Endothelial cell of hepatic sinusoid (primary cell): ENCODE measurements around the gene RPTOR.

ENCODE experiments used
- in situ Hi-C: cut with HindIII; loops from 2 replicates; pipeline ENCODE4 v1.10.0; 2017; ENCODE audit warnings: low sequenced_read_pairs

Gene RPTOR

GRCh38 chr17:80929449-80929848 lies 384.8 kb downstream of the RPTOR start:
- in situ Hi-C loops = loop anchor here (5.0 kb wide), 2 partner anchors 58 to 67 kb away; no protein-coding TSS in a partner anchor

- in situ Hi-C loops = no loop called here
Observed at GRCh38 chr17:80930335-80931279, 386.0 kb downstream of the RPTOR start.

- in situ Hi-C loops = no loop called here
Observed at GRCh38 chr17:80931421-80932265, 387.0 kb downstream of the RPTOR start.

GRCh38 chr17:80935526-80935925 lies 390.9 kb downstream of the RPTOR start:
- in situ Hi-C loops = no loop called here

- in situ Hi-C loops = no loop called here
Observed at GRCh38 chr17:80936218-80936617, 391.6 kb downstream of the RPTOR start.

- in situ Hi-C loops = no loop called here
Observed at GRCh38 chr17:80936723-80937122, 392.1 kb downstream of the RPTOR start.

GRCh38 chr17:80937462-80938381 lies 393.1 kb downstream of the RPTOR start:
- in situ Hi-C loops = no loop called here

- in situ Hi-C loops = no loop called here
Observed at GRCh38 chr17:80938556-80938955, 393.9 kb downstream of the RPTOR start.

GRCh38 chr17:80939151-80940145 lies 394.8 kb downstream of the RPTOR start:
- in situ Hi-C loops = no loop called here

- in situ Hi-C loops = no loop called here
Observed at GRCh38 chr17:80940171-80941123, 395.8 kb downstream of the RPTOR start.

- in situ Hi-C loops = no loop called here
Observed at GRCh38 chr17:80941171-80941570, 396.5 kb downstream of the RPTOR start.

GRCh38 chr17:80941743-80942422 lies 397.2 kb downstream of the RPTOR start:
- in situ Hi-C loops = no loop called here

GRCh38 chr17:80942423-80943345 lies 398.0 kb downstream of the RPTOR start:
- in situ Hi-C loops = no loop called here

GRCh38 chr17:80943346-80944145 lies 398.9 kb downstream of the RPTOR start:
- in situ Hi-C loops = no loop called here

- in situ Hi-C loops = no loop called here
Observed at GRCh38 chr17:80944326-80944725, 399.7 kb downstream of the RPTOR start.

GRCh38 chr17:80945736-80946135 lies 401.1 kb downstream of the RPTOR start:
- in situ Hi-C loops = no loop called here
